Kidney epithelial cell (primary cell): ENCODE measurements around the gene GABBR2. TPM values are rescaled to one million over a fixed set of nuclear protein-coding genes. Genes with fewer than 3 reads are reported as not detected.

ENCODE experiments used
- DNase-seq: peaks from one replicate; pipeline ENCODE4 v3.0.0-alpha.2; 2010; ENCODE audit warnings: low read depth
- H3K27me3 ChIP-seq: 2 replicates; pipeline ENCODE4 v1.6.0; 2011; ENCODE audit warnings: low read length; ENCODE audit not compliant: control insufficient read depth, insufficient read depth
- H3K36me3 ChIP-seq: 2 replicates; pipeline ENCODE4 v1.5.1; 2011; ENCODE audit warnings: low read length; ENCODE audit not compliant: control insufficient read depth, insufficient read depth
- H3K4me3 ChIP-seq: 2 replicates; pipeline ENCODE4 v1.5.1; 2011; ENCODE audit warnings: low read depth, mild to moderate bottlenecking, control low read depth, low read length
- CTCF ChIP-seq: IDR thresholded peaks from 2 replicates; pipeline ENCODE4 v1.5.1; 2011; ENCODE audit warnings: mild to moderate bottlenecking, moderate library complexity, low read length, control low read depth, inconsistent platforms; ENCODE audit not compliant: insufficient read depth, poor library complexity, severe bottlenecking
- total RNA-seq: library from RNA; depleted of rRNA; stranded (reverse); fragments of >200 nt; gene quantifications from 2 replicates; pipeline ENCODE4 v1.2.3, GENCODE V29; 2015

The GABBR2 gene
- total RNA-seq, 1 donor from 2014 or later, result 10.8 TPM

- Histone ChIP-seq H3K4me3 (no peak overlapping the region), H3K27me3 (no peaks in the 10 kb centered on the region), H3K36me3 (no peaks in the 10 kb centered on the region)
- DNase-seq, result no peak
- TF ChIP-seq CTCF, result no peak
These were observed 377.9 kb downstream of the GABBR2 start for GRCh38 chr9:98330831-98331230.

- no peak overlapping the region for H3K4me3 ChIP-seq
- no peak for DNase-seq
- no peaks in the 10 kb centered on the region for H3K27me3 ChIP-seq
- H3K36me3 ChIP-seq, result no peaks in the 10 kb centered on the region
- TF ChIP-seq CTCF, result no peak
These were observed 378.8 kb downstream of the GABBR2 start for GRCh38 chr9:98329904-98330303.

- no peaks in the 10 kb centered on the region for H3K36me3 ChIP-seq
- no peak for TF ChIP-seq CTCF
- no peak for DNase-seq
These were observed 379.5 kb downstream of the GABBR2 start for GRCh38 chr9:98329281-98329680.

GRCh38 chr9:98328770-98329169, 380.0 kb downstream of the GABBR2 start:
- TF ChIP-seq CTCF, result no peak
- no peaks in the 10 kb centered on the region for H3K27me3 ChIP-seq
- no peak overlapping the region for H3K4me3 ChIP-seq
- no peak for DNase-seq
- no peaks in the 10 kb centered on the region for H3K36me3 ChIP-seq

More at GRCh38 chr9:98329281-98329680, 379.5 kb downstream of the GABBR2 start:
- no peak overlapping the region for H3K4me3 ChIP-seq
- no peaks in the 10 kb centered on the region for H3K27me3 ChIP-seq

GRCh38 chr9:98328141-98328540, 380.6 kb downstream of the GABBR2 start:
- Histone ChIP-seq H3K4me3 (no peak overlapping the region), H3K36me3 (no peaks in the 10 kb centered on the region), H3K27me3 (no peaks in the 10 kb centered on the region)
- no peak for TF ChIP-seq CTCF
- no peak for DNase-seq

DNA sequence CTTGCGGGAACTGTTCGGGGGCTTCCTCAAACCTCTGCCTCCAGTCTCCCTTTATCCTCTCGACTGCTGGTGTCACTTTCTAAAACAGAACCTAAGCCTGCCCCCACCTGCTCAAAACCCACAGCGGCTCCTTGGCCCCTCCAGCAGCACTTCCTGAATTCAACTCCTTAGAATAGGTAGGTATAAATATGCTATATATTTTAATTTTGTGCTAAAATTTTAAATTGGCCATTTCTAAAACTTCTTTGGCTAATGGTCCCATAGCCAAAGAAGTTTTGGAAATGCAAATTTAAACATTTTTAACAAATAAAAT, 381.5 kb downstream of the GABBR2 start:
- H3K36me3 ChIP-seq, result no peaks in the 10 kb centered on the region
- H3K4me3 ChIP-seq, result no peak overlapping the region
- no peak for TF ChIP-seq CTCF
- H3K27me3 ChIP-seq, result no peaks in the 10 kb centered on the region
- DNase-seq, result no peak
